G401 (cell line): ENCODE results near the gene CNDP1. TPM values are rescaled to one million over a fixed set of nuclear protein-coding genes. Genes with fewer than 3 reads are reported as not detected.

Source experiments
- DNase-seq: peaks from one replicate; pipeline ENCODE4 v3.0.0-alpha.2; 2015; ENCODE audit warnings: low spot score
- in situ Hi-C: cut with HindIII; loops from 2 replicates; pipeline ENCODE4 v1.10.0; 2016; ENCODE audit warnings: low sequenced_read_pairs, mixed read lengths
- total RNA-seq: library from RNA; depleted of rRNA; stranded (reverse); fragments of >200 nt; shearing (Covaris generic); gene quantifications from 2 replicates; pipeline ENCODE4 v1.2.3, GENCODE V29; 2014

Gene CNDP1
- total RNA-seq, 1 experiment from 2014 or later = not detected

- in situ Hi-C loops = no loop called here
- DNase-seq = no peak
These were observed 70.5 kb downstream of the CNDP1 start for GRCh38 chr18:74604774-74605173.

- in situ Hi-C loops = no loop called here
These were observed 74.4 kb downstream of the CNDP1 start for GRCh38 chr18:74608681-74609080.

GRCh38 chr18:74609535-74609934 is 75.2 kb downstream of the CNDP1 start:
- in situ Hi-C loops = no loop called here
- no peak for DNase-seq

More at GRCh38 chr18:74608681-74609080, 74.4 kb downstream of the CNDP1 start:
- DNase-seq = no peak

GRCh38 chr18:74610051-74610615 is 75.8 kb downstream of the CNDP1 start:
- DNase-seq = no peak
- in situ Hi-C loops = no loop called here

- no peak for DNase-seq
- in situ Hi-C loops = no loop called here
These were observed 76.6 kb downstream of the CNDP1 start for GRCh38 chr18:74610860-74611259.

GRCh38 chr18:74611765-74612164 is 77.5 kb downstream of the CNDP1 start:
- DNase-seq = no peak
- in situ Hi-C loops = no loop called here

- in situ Hi-C loops = no loop called here
- DNase-seq = no peak
These were observed 79.1 kb downstream of the CNDP1 start for GRCh38 chr18:74613381-74613780.

GRCh38 chr18:74616494-74616893 is 82.2 kb downstream of the CNDP1 start:
- in situ Hi-C loops = no loop called here
- no peak for DNase-seq

GRCh38 chr18:74617486-74617885 is 83.2 kb downstream of the CNDP1 start:
- in situ Hi-C loops = no loop called here
- DNase-seq = peak; percentile 82

GRCh38 chr18:74622072-74622471 is 87.8 kb downstream of the CNDP1 start:
- in situ Hi-C loops = no loop called here
- DNase-seq = no peak

- DNase-seq = peak; percentile 4
- in situ Hi-C loops = no loop called here
These were observed 88.9 kb downstream of the CNDP1 start for GRCh38 chr18:74623047-74623816.

- in situ Hi-C loops = no loop called here
- no peak for DNase-seq
These were observed 90.2 kb downstream of the CNDP1 start for GRCh38 chr18:74624466-74624865.

GRCh38 chr18:74625157-74625556 is 90.9 kb downstream of the CNDP1 start:
- in situ Hi-C loops = no loop called here

GRCh38 chr18:74626049-74626874 is 92.0 kb downstream of the CNDP1 start:
- in situ Hi-C loops = no loop called here
- DNase-seq = no peak

More at GRCh38 chr18:74625157-74625556, 90.9 kb downstream of the CNDP1 start:
- no peak for DNase-seq

- no peak for DNase-seq
- in situ Hi-C loops = no loop called here
These were observed 96.5 kb downstream of the CNDP1 start for GRCh38 chr18:74630804-74631203.

GRCh38 chr18:74631212-74631611 is 96.9 kb downstream of the CNDP1 start:
- in situ Hi-C loops = no loop called here
- DNase-seq = no peak

GRCh38 chr18:74631623-74632350 is 97.5 kb downstream of the CNDP1 start:
- no peak for DNase-seq
- in situ Hi-C loops = no loop called here

- no peak for DNase-seq
- in situ Hi-C loops = no loop called here
These were observed 98.0 kb downstream of the CNDP1 start for GRCh38 chr18:74632351-74632679.

- in situ Hi-C loops = no loop called here
- no peak for DNase-seq
These were observed 98.6 kb downstream of the CNDP1 start for GRCh38 chr18:74632856-74633255.
